Measurements from ENCODE around the gene GSTM4. TPM values are rescaled to one million over a fixed set of nuclear protein-coding genes. Genes with fewer than 3 reads are reported as not detected.

Gene GSTM4
- total and polyA plus RNA-seq, 10 donors: 14.8 to 53.8 (median 31.2) TPM

DNA sequence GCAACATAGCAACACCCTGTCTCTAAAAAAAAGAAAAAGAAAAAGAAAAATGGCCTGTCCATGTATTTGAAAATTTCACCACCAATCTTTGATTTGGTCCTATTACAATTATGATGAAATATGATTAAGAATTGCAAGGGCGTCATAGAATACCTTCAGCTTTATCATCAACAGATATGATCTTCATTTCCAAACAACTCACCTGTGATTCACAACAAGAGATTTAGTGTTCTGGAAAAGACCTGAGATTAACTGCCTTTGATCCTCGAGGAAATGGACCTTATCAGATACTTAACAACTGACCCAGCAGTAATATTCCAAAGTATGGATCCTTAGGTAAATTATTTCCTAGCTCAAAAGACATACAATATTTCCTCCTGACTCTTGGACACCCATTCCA is 3.5 kb upstream of the GSTM4 start:
- no peak overlapping the region for H3K27ac ChIP-seq
- intact Hi-C loops (cut with DNase I; ENCODE audit: low total_unique reads): no loop called here
- WGBS, 5 donors: 64 to 88% (median 82%) methylated on average over 2 of the region's 2 CpGs

DNA sequence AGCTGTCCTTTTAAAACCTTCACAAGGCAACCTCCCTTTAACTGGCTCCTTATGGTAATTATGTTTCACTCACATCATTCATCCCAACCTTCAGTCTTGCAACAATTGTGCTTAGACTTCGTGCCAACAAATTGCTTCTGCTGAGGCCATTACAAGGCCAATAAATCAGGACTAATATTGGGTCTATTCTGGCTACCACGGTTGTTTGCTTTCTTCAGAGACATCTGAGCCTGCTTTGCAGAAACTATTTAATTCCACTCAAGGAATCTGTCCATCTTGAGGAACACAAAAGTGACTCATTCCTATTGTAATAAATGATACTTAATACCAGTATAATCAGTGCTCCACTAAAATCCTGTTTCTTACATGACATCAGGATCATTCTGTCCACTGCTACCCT is 2.6 kb upstream of the GSTM4 start:
- no peaks in the 10 kb centered on the region for H3K9me3 ChIP-seq
- no peak for DNase-seq
- no peak overlapping the region for H3K27ac ChIP-seq
- intact Hi-C loops (cut with DNase I; ENCODE audit: low total_unique reads): no loop called here
- H3K36me3 ChIP-seq: peaks cover 0 to 9% (median 5%) of the 10 kb centered on the region in 6 donors
- H3K4me3 ChIP-seq: no peak overlapping the region
- H3K27me3 ChIP-seq (replicated peaks in 1 of 7): no peaks in the 10 kb centered on the region
- peaks cover 0 to 36% (median 26%) of the 10 kb centered on the region in 6 donors for H3K4me1 ChIP-seq
- WGBS, 5 donors: 70 to 81% (median 77%) methylated on average over 2 of the region's 2 CpGs
- TF ChIP-seq POLR2A (IDR thresholded peaks at IDR 0.05): no peak
- no peak for TF ChIP-seq POLR2AphosphoS5 (IDR thresholded peaks at IDR 0.05)
- TF ChIP-seq, protein P1, sequence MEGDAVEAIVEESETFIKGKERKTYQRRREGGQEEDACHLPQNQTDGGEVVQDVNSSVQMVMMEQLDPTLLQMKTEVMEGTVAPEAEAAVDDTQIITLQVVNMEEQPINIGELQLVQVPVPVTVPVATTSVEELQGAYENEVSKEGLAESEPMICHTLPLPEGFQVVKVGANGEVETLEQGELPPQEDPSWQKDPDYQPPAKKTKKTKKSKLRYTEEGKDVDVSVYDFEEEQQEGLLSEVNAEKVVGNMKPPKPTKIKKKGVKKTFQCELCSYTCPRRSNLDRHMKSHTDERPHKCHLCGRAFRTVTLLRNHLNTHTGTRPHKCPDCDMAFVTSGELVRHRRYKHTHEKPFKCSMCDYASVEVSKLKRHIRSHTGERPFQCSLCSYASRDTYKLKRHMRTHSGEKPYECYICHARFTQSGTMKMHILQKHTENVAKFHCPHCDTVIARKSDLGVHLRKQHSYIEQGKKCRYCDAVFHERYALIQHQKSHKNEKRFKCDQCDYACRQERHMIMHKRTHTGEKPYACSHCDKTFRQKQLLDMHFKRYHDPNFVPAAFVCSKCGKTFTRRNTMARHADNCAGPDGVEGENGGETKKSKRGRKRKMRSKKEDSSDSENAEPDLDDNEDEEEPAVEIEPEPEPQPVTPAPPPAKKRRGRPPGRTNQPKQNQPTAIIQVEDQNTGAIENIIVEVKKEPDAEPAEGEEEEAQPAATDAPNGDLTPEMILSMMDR (IDR thresholded peaks at IDR 0.05 in 8 of 11, conservative IDR thresholded peaks at IDR 0.05 in 3 of 11): no peak

More for the DNA sequence above, 3.5 kb upstream of the GSTM4 start:
- no peaks in the 10 kb centered on the region for H3K27me3 ChIP-seq (replicated peaks in 1 of 7)
- no peak for TF ChIP-seq POLR2AphosphoS5 (IDR thresholded peaks at IDR 0.05)
- TF ChIP-seq, protein P1 (IDR thresholded peaks at IDR 0.05 in 8 of 11, conservative IDR thresholded peaks at IDR 0.05 in 3 of 11): no peak
- TF ChIP-seq POLR2A (IDR thresholded peaks at IDR 0.05): no peak
- H3K4me1 ChIP-seq: peaks cover 0 to 27% (median 25%) of the 10 kb centered on the region in 6 donors
- H3K4me3 ChIP-seq: no peak overlapping the region
- no peaks in the 10 kb centered on the region for H3K9me3 ChIP-seq
- peaks cover 0 to under 1% (median 0%) of the 10 kb centered on the region in 6 donors for H3K36me3 ChIP-seq
- DNase-seq: no peak

DNA sequence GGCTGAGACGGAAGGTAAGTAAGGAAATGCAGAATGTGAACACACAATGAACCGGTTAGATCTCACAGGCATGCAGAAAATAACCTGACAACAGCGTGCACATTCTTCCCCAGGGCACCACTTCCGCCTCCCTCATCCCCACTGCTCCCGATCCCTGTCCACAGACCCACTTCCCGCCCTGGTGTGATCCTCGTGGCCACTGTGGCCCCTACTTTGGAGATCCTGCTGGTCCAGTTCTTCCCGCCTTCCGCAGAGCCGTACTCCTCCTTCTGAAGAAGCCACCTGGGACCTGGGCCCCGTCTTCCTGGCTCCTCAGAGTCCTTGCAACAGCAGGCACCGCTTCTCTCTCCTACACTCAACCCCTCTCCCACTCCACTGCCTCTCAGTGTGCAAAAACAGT is 1.4 kb upstream of the GSTM4 start:
- no peak overlapping the region for H3K4me3 ChIP-seq
- no peaks in the 10 kb centered on the region for H3K27me3 ChIP-seq (replicated peaks in 1 of 7)
- TF ChIP-seq, protein P1 (IDR thresholded peaks at IDR 0.05 in 8 of 11, conservative IDR thresholded peaks at IDR 0.05 in 3 of 11): no peak
- no peak for TF ChIP-seq POLR2A (IDR thresholded peaks at IDR 0.05)
- no peak for TF ChIP-seq POLR2AphosphoS5 (IDR thresholded peaks at IDR 0.05)
- no peak for DNase-seq
- H3K36me3 ChIP-seq: peaks cover 0 to 19% (median 11%) of the 10 kb centered on the region in 6 donors
- no peaks in the 10 kb centered on the region for H3K9me3 ChIP-seq
- intact Hi-C loops (cut with DNase I; ENCODE audit: low total_unique reads): no loop called here
- no peak overlapping the region for H3K27ac ChIP-seq
- WGBS, 5 donors: 87 to 94% (median 93%) methylated on average over 12 of the region's 12 CpGs
- peaks cover 0 to 39% (median 26%) of the 10 kb centered on the region in 6 donors for H3K4me1 ChIP-seq

DNA sequence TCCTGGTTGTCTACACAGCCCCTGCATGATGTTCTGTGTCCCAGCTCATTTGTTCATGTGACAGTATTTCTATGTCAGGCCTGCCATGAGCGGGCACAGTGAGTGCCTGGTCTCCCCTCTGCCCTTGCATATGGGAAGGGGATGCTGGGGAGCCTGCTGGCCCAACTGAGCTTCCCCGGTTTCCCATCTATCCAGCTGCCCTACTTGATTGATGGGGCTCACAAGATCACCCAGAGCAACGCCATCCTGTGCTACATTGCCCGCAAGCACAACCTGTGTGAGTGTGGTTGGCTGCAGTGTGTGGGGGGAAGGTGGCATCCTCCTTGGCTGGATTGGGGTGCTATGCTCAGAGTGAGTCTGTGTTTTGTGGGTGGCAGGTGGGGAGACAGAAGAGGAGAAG is 1.5 kb downstream of the GSTM4 start:
- H3K27me3 ChIP-seq (replicated peaks in 1 of 7): no peaks in the 10 kb centered on the region
- H3K27ac ChIP-seq: peak overlapping the region in 1 of 8 donors; percentile 86
- DNase-seq: no peak
- H3K36me3 ChIP-seq: peaks cover 0 to 47% (median 15%) of the 10 kb centered on the region in 6 donors
- intact Hi-C loops (cut with DNase I; ENCODE audit: low total_unique reads): no loop called here
- H3K9me3 ChIP-seq: no peaks in the 10 kb centered on the region
- H3K4me1 ChIP-seq: peaks cover 0 to 44% (median 26%) of the 10 kb centered on the region in 6 donors
- peak overlapping the region in 1 of 8 donors; percentile 91 for H3K4me3 ChIP-seq
- no peak for TF ChIP-seq POLR2A (IDR thresholded peaks at IDR 0.05)
- TF ChIP-seq POLR2AphosphoS5 (IDR thresholded peaks at IDR 0.05): no peak
- TF ChIP-seq, protein P1 (IDR thresholded peaks at IDR 0.05 in 8 of 11, conservative IDR thresholded peaks at IDR 0.05 in 3 of 11): no peak
- 92 to 98% (median 95%) methylated on average over 4 of the region's 4 CpGs for WGBS, 5 donors

Measured in spleen (tissue), 11 donors.